Left hindlimb (tissue), 1 donor: Measurements from ENCODE around the gene PRKN.
A peak's percentile ranks its signal among the peaks of the same experiment; 100 is the strongest.

ENCODE experiments used
- DNase-seq: peaks from one replicate; pipeline ENCODE4 v3.0.0-alpha.2; 2018

The PRKN gene

DNA sequence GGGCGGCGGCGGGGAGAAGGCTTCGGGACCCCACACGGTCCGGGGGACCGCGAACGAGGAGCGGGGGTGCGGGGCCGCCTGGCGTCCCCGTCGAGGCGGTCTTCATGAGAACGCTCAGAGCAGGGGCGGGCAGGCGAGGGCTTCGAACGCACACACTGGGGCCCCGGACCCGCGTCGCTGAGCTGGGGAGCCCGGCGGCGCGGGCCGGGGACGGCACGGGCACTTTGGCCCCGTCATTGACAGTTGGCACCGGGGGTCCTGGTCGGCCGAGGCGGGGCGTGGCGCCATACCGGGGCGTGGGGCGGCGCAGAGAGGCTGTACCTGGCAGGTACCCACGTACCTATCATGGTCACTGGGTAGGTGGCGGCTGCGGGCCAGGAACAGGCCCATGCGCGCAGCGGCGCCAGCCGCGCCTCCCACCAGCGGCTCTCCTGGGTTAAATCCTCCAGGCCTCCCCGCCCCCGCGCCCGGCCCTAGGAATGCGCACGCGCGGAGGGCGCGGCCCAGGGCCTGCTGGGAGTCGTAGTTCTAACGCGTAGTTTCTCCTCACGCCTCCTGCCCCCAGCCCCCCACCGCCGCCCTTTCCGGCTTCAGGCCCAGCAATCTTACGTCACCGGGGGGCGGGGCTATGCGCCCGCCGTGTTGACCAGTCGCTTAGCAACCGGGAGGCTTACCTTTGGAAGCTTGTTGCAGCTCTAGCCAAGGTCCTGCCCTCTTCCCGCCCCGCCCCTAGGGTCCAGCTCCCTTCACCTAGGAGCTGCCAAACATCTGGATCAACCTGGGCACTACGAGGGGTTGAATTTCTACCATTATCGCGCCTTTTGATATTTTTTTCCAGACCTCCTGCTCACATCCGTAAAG lies at the start of gene PRKN, which contains the start of gene PACRG:
TSS of gene PRKN (minus strand) at position 445 of the 861 bp plus-strand sequence.
TSS of gene PACRG (plus strand) at position 653 of the 861 bp plus-strand sequence.
- peak; percentile 99 for DNase-seq

DNA sequence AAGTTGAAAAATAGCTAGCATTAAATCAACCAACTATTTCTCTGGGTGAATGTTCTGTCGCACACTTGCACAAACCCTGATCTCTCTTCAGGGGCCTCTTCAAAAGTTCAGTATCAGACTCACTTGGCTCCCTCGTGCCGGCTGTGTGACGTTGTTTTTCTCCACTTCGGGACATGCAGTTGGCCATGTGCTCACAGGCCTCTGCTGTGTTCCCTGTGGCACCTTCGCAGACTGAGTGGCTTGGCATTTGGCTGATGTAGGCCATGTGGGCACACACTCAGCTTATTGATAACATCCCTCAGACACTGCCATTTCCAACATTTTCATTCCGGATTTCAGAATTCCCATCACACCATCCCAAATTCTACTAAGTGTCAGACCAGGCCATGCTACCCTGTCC lies 49.5 kb upstream of the PRKN start:
- no peak for DNase-seq

DNA sequence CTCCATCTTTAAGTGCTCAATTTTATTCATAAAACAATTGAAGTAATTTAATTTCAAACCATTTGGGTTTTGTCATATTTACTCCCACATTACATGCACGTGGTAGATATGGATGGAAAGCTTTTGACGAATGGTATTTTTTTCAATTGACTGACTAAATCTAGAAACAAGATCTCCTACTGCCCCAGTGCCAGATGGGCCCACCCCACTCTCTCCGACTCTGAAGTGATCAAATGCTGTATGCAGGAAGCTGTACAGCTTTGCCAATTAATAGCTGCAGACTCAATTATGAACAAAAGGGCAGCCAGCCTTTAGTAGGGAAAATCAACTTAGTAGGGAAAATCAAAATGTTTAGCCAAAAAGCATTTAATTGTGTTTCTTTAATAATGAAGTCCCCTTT lies 46.4 kb upstream of the PRKN start:
- DNase-seq: no peak

DNA sequence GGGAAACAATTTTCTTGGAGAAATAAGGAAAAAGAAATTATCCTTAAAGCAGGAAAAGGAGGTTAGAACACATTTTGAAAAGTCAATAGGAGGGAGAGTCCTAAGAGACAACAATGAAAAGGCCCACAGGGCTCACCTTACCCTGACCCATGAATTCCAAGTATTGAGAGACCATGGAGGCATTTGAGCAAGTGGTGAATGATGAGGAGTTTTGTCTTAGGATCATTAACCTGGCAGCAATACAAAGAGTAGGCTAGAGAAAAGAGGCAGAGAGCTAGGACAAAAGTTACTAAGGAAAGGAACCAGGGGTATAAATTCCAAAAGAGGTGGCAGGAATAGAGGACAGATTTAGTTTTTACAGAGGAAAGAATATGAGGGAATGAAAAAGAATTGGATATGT lies 44.9 kb upstream of the PRKN start:
- no peak for DNase-seq

DNA sequence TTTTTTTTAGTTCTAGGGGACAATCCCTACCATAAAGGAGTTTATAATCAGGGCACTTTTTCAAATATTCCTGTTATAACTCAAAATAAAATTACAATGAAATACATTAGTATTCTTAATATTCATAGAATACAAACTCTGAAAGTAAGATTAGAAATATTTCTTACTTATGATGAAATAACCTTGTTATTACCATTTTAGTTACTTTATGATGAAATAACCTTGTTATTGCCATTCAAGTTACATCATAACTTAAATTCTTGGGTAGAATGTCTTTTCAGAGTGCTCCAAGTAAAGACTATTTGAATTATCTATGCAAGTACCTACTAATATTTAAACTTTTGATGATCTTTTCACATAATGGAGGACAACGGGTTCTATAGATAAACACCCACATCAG lies 43.4 kb upstream of the PRKN start:
- DNase-seq: no peak

DNA sequence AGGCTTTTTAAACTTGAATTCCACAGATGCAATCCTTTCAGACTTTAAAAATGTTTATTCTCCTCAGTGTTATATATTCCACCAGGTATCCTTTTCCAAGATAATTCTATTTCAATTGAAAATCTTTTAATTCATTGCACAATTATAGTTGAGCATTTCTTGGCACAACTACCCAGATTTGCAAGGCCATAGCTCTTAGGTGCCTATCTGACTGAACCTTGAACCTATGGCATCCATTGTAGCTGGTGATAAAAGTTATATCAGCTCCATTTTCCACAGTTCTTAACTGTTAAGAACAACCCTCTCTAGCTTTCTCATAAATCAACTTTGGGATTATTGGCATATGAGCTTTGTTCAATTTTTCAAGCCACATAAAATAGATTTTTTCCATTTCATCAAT lies 42.6 kb upstream of the PRKN start:
- DNase-seq: no peak

DNA sequence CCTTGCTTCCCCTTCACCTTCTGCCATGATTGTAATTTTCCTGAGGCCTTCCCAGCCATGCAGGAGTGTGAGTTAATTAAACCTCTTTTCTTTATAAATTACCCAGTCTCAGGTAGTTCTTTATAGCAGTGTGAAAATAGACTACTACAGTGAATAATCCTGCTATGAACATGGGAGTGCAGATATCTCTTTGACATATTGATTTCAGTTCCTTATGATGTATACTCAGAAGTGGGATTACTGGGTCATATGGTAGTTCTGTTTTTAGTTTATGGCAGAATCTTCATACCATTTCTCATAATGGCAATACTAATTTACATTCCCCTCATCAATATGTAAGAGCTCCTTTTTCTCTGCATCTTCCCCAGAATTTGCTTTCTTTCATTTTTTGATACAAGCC lies 26.2 kb upstream of the PRKN start:
- no peak for DNase-seq

DNA sequence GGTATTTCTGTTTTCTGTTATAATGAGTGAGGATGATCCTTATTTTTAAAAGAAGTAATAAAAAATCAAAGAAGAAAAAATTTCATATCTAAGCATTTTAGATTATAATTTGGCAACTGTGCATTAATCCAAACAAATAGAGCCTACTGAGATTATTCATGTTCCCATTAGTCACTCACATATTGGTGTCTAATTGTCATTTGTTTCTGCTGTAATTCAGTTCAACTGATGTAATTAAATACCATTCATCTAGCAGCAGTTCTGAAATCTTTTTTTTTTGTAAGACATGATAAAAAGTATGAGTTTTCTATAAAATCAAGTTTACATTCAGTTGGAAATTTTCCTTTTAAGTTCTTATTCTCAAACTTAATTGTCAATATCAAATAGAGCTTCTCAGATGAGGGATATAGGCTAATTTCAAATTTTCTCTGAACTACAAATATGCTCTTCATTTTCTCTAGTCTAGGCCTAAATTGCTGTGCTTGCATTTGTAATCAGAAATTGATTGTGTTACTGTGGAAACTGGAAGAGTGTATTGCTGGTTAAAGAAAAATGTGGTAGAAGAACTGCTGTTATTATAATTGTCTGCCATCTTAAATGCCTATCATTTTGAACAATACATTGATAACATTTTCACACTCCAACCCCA lies 23.8 kb upstream of the PRKN start:
- DNase-seq: no peak

DNA sequence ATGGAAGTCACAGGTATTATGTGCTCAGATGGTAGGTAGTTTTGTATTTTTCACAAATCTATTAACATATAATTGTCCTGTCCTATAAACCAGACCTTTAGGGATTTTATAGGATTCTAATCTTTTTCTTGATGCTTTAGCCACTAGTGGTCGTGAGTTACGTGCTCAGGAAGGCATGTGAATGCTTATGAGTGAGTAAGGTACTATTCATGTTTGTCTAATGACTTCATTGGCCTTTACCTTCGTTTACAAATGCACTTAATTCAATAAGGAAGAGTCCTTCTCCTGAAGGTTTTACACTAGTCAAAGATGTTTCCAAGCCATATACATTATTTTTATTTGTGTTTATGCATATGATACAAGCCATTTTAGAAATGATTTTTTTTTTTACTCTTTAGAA lies 23.2 kb upstream of the PRKN start:
- DNase-seq: no peak

DNA sequence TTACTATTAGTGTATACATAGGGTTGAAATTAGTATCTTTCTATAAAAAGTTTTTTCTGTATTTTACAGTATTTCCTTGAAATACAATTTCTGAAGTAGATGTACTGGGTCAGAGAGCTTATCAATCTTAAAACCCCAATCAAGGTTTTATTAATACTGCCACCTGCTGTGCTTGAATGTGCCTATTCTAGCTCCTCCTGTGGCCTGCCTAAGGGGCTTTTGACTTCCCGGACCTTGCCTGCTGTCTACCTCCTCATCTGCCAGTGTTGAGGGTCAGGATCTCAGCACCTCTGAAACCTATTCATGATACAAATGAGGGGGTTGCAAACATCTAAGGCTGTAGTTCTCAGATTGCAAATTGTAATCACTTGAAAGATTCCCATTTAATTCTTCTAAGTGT lies 9.4 kb upstream of the PRKN start:
- no peak for DNase-seq

DNA sequence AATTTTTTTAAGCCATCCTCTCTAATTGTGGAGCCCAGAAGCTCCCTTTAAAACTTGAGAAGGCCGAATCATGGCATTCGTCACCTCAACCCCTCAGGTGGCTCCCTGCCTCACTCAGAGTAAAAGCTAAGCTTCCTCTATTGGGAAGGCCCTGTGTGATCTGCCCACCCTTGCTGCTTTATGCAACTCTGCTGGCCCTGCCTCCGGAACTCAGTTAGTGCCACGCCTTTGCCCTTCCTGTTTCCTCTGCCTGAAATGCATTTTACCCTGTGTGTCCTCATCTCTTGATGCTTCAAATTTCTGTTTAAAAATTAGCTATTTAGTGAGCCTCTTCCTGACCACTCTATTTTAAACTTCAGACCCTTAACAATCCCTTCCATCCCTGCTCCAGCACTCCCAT lies 5.9 kb upstream of the PRKN start:
- DNase-seq: no peak

DNA sequence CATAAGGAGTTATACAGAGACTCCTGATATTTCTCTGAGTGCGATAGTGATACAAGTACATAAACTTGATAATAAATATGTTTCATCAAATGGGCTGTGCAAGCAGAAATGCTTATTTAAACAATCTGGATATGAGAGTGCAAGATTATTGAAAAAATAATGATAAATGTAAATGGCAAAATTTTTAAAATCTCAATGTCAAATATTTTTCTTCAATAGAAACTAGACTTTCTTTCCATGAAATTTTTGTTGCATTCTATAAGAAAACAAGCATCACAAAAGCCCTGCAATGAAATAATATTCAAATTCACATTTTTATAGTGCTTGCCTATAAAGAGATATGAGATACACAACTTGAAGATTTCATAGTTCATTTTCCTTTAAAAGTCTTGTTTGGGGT lies 2.9 kb upstream of the PRKN start:
- no peak for DNase-seq

DNA sequence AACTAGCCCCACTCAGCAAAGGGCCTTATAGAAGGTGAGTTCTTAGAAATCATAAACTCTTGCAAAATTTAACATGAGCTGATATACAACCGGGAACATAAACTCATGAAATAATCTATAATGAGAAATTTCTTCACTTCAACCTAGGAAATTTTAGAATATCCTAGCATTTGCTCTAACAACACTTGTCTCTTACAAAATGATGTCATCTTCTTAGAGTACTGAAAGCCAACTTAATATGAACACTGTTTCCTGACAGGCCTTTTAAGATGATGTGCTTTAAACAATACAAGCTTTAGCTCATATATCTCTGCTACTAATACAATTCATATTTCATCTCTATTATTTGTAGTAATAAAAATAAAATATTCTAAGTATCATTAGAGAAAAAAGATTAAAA lies 1.1 kb upstream of the PRKN start:
- no peak for DNase-seq

DNA sequence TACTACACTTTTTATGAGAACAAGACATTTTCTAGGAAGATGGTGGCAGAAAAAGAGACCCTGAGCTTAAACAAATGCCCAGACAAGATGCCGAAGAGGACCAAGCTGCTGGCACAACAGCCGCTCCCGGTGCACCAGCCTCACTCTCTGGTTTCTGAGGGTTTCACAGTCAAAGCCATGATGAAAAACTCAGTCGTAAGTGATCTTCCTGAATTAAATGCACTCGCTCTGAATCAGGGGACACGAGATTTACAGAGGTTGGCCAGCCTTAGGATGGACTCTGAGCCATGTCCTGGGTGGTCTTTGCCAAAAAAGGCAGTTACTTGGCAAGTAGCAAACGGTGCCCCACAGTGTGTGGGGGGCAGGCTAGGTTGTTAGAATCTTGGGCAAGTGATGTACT lies 631 bp upstream of the PRKN start:
- no peak for DNase-seq

DNA sequence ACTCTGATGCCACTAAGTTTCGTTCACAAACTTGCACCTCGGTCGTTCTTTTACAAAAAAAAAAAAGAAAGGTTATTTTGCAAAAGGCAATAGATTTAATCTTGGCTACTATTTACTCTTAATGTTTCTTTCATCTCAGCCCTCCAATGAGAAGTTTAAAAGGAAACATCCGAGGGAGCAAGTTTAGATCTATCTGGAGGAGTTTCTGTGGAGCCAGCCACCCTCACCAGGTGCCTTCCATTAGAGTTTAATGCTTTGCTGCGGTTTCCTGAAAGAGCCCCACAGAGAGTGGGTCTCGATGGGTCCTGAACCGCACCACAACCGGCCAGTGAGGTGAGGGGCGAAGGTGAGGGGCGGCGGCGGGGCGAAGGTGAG lies 632 bp downstream of the PRKN start:
- DNase-seq: no peak

DNA sequence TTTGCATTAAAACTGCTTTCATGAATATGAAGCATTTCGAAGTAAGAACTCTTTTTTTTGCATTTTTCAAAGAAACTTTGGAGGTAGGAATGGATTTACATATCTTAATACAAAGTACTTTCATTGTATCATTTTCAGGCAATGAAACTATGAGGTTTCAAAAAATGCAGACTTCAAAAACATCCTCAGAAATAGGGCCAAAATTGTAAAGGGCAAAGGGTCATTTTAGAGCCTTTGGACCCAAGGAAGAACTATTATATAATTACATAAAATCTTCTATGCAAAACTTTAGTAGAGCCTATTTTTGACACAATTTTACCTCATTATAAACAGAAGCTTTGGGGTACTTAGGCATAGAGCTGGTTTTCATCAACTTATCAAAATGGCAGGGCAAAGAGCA lies 4.9 kb downstream of the PRKN start:
- no peak for DNase-seq

DNA sequence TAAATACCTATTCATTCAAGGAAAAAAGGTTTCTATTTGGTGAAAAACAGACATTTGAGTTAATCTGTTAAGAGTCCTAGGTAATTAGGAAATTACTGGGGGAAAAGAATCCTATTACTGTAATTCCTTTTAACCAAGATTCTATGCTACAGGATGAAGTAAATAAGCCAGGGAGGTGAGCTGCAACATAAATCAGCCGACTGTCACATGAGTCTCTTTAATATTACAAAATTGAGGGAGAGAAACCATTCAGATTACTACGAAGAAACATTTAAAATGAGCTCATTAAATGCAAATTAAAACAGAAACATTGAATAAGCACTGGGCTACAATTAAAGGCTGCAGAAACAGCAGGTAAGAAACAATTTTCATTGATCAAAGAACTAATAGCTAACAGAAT lies 5.3 kb downstream of the PRKN start:
- no peak for DNase-seq

DNA sequence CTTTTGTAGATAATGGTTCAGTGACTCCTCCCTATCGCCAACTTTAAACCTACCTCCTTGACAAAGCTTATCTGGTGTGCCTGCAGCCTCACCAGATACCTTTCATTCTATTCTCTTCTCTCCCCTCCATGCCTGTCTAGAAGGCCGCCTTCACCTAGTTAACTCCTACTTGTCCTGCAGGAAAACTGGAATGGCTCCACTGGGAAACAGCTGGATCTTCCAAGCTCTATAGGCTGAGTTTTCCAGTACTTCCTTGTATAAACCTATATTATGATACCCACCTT lies 6.2 kb downstream of the PRKN start:
- no peak for DNase-seq

DNA sequence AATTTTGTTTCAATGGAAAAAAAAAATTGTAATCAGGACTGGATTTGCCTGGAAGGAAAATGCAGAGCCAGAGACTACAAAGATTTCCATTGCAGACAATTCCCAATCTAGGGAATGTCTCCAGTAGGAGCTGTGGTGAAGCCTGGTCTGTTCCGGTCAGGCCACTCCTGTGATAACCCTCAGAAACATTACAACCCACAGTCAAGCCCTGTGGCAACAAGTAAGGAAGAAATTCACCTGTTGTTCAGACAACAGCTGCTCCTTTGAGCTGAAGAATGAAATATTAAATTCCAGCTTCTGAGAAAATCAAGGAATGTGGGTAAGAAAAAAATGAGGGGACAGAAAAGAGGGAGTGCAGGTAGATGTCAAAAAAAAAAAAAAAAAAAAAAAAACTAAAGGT lies 8.0 kb downstream of the PRKN start:
- DNase-seq: no peak

DNA sequence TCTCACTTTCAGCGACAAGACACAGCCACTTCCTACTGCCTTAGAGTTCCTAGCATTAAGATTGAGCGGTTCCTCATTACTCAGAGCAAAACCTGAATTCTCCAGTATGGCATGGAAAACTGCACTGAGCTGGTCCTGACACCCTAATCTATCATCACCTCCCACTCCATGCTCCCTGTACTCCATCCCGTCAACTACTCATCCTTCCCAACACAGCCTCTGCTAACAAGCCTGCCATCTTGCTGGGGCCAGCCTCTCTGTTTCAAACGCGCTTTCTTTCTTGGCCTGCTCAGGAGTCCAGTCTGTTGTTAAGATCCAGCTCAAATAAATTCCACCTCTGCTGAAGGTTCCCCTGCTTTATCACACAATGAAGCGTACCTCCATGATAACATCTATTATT lies 12.0 kb downstream of the PRKN start:
- DNase-seq: no peak

DNA sequence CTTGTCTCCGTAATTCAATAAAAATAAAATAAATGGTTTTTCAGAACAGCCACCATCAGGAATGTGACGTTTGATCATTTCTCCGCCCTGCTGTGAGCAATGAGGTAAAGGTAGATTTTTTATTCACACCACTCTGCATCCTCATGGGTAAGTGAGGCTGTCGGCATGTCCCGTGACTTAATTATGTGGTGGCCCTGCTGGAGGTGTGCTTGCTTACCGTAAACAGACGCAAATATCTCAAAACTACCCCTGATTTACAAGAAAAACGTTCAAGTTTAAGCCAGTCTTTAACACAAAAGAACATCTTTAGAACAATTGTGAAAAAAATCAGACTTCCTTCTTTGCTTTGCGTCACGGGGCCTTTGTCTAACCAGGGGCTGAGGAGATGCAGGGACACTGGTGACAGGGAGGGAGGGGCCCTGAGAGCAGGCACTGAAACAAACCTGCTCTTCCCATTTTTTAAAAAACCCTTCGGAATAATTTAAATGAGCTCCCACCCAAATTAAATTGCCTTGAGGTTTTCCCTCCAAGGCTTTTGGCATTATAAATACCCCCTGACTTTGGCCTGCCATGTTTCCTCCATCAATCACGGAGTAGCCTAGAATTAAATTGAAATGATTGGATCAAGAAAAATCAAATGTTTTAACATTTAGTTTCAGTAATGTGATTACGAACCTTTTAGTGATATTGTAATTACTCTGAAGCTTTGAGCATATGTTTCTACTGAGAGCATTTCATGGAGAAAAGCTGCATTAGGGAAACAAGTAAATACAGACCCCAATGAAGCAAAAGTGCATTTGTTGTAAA lies 13.4 kb downstream of the PRKN start:
- no peak for DNase-seq

DNA sequence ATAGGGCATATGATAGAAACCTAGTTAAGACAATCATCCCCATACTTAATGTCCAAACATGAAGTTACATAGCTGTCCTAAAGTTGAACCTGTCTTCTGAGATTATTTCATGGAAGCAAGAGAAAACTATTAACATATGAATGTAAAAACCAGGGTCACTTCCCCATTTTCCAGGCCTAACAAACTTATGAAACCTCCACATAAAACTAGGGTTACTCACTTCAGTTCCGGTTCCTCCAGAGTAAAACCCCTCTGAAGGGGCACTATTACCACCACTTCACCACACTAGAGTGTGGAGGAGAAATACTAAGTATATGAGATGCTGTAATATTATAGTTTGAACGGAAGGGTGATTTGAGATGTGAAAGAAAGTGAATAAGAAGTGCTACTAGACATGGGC lies 14.9 kb downstream of the PRKN start:
- DNase-seq: no peak

DNA sequence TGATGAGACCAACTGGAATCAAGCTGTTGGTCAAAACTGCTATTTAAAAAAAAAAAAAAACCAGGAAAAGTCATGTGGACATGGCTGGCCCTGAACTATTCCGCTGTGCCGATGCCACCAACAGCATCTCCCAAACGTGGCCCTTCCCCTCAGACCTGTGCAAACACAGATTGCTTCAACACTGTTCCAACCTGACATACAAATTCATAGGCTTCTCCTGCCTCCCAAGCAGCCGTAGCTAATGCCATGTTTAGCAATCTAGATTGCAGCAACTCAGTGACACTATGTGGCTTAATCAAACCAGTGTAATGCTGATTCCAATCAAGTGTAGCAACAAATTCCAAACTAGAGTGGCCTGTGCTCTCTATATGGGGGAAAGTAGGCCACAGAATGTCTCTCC lies 16.2 kb downstream of the PRKN start:
- DNase-seq: no peak

DNA sequence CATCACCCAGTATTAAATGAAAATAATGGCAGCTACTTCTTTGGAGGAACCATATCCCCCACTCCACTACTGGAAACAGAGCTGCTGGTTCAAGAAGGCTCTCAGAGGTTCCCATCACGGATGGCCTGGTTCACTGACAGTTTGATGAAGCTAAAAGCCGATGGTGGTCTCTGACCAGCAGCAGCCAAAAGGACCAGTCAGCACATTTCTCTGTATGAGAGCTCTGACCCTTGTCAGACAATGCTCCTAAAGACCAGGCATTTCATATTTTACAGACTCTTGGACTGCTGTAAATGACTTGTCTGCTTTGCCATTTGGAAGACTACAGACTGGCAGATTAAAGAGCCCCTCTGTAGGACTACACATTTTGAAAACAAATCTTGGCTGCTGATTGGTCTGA lies 16.6 kb downstream of the PRKN start:
- DNase-seq: no peak
